ENCODE measurements around the gene AURKA. TPM values are rescaled to one million over a fixed set of nuclear protein-coding genes. Genes with fewer than 3 reads are reported as not detected.

AURKA gene
- total RNA-seq, 1 experiment from 2014 or later, result 212 TPM

Other genes starting within 250 kb of the AURKA start
- not detected in 2 replicates for gene MC3R, start 143.5 kb downstream of the AURKA start, total RNA-seq (2014; rRNA removed; shearing (Covaris generic))
- gene FAM210B, start 33.2 kb downstream of the AURKA start, total RNA-seq (2014; rRNA removed; shearing (Covaris generic)), result 13.3 and 20.0 TPM in 2 replicates
- 93.5 and 101 TPM in 2 replicates for gene CSTF1, start 430 bp upstream of the AURKA start, total RNA-seq (2014; rRNA removed; shearing (Covaris generic))
- 0.15 TPM in 1 of 2 replicates, not detected in the other for gene CASS4, start 20.0 kb upstream of the AURKA start, total RNA-seq (2014; rRNA removed; shearing (Covaris generic))
- gene RTF2, start 76.4 kb upstream of the AURKA start, total RNA-seq (2014; rRNA removed; shearing (Covaris generic)), result 131 and 178 TPM in 2 replicates
- not detected in 2 replicates for gene FAM209A, start 132.5 kb upstream of the AURKA start, total RNA-seq (2014; rRNA removed; shearing (Covaris generic))
- gene FAM209B, start 141.0 kb upstream of the AURKA start, total RNA-seq (2014; rRNA removed; shearing (Covaris generic)), result not detected in 2 replicates
- 3.6 and 7.5 TPM in 2 replicates for gene TFAP2C, start 237.1 kb upstream of the AURKA start, total RNA-seq (2014; rRNA removed; shearing (Covaris generic))